ENCODE data around the gene RPL28. TPM values are rescaled to one million over a fixed set of nuclear protein-coding genes. Genes with fewer than 3 reads are reported as not detected.

The RPL28 gene
- total and polyA plus RNA-seq, 2 of the 4 experiments (the other 2 are of a cell fraction) = 386 to 1,693 TPM

DNA sequence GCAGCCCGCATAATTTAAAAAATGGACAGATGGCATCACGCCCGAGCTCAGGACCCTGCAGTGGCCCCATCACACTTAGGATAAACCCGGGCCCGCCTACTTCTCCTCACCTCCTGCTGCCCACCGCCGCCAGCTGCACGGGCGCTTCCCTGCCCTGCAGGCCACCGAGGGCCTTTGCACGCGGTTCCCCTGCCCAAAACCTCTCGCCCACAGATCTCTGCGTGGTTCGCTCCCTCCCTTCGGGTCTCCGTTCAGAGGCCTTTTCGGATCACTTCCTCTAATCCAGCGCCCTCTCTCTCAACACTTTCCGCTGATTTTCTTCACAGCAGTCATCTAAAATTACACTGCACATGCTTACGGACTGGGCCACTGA lies 55.6 kb downstream of the RPL28 start:
- no peak overlapping the region for H4K91ac ChIP-seq (ENCODE audit: insufficient read depth, low read depth, low read length)
- TF ChIP-seq MAFK (IDR thresholded peaks at IDR 0.05; ENCODE audit: low read depth, low read length) = no peak
- no peak for TF ChIP-seq RCOR1 (IDR thresholded peaks at IDR 0.05; ENCODE audit: insufficient replicate concordance, low read length)
- no peak for TF ChIP-seq RAD21 (IDR thresholded peaks at IDR 0.05; ENCODE audit: low read length)
- no peak for TF ChIP-seq NFE2L2 (IDR thresholded peaks at IDR 0.05; ENCODE audit: low read depth, low read length)
- TF ChIP-seq RFX5 (IDR thresholded peaks at IDR 0.05; ENCODE audit: low read depth, low read length) = no peak
- TF ChIP-seq BHLHE40 (IDR thresholded peaks at IDR 0.05; ENCODE audit: low read depth, low read length) = no peak
- TF ChIP-seq, protein P1, sequence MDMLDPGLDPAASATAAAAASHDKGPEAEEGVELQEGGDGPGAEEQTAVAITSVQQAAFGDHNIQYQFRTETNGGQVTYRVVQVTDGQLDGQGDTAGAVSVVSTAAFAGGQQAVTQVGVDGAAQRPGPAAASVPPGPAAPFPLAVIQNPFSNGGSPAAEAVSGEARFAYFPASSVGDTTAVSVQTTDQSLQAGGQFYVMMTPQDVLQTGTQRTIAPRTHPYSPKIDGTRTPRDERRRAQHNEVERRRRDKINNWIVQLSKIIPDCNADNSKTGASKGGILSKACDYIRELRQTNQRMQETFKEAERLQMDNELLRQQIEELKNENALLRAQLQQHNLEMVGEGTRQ (IDR thresholded peaks at IDR 0.05; ENCODE audit: low read depth, low read length) = no peak
- no peak for TF ChIP-seq CHD1 (IDR thresholded peaks at IDR 0.05; ENCODE audit: low read depth, low read length)
- no peak for TF ChIP-seq CTCF (conservative IDR thresholded peaks at IDR 0.05; ENCODE audit: low read depth, low read length)
- TF ChIP-seq CEBPB (IDR thresholded peaks at IDR 0.05; ENCODE audit: low read depth, low read length) = no peak
- TF ChIP-seq ELK1 (IDR thresholded peaks at IDR 0.05; ENCODE audit: borderline replicate concordance, low read depth, low read length) = no peak
- no peak for TF ChIP-seq MXI1 (IDR thresholded peaks at IDR 0.05; ENCODE audit: borderline replicate concordance, low read depth, low read length)
- TF ChIP-seq MAZ (IDR thresholded peaks at IDR 0.05; ENCODE audit: borderline replicate concordance, low read depth, low read length) = no peak
- TF ChIP-seq FOS (IDR thresholded peaks at IDR 0.05; ENCODE audit: low read depth, low read length) = no peak
- TF ChIP-seq SMC3 (IDR thresholded peaks at IDR 0.05; ENCODE audit: low read depth, low read length) = no peak
- no peak for TF ChIP-seq POLR2A (IDR thresholded peaks at IDR 0.05; ENCODE audit: low read depth, low read length)
- H3K23ac ChIP-seq (ENCODE audit: low read depth, low read length) = peak overlapping the region; percentile 51; the same call in 1 of the 2 replicates
- H4K5ac ChIP-seq (ENCODE audit: low read depth, low read length) = no peak overlapping the region
- no peak overlapping the region for H2BK120ac ChIP-seq (ENCODE audit: low read depth, low read length)
- H2BK5ac ChIP-seq (ENCODE audit: low read depth, low read length, poor library complexity, severe bottlenecking) = no peak overlapping the region
- H2AFZ ChIP-seq (replicated peaks; ENCODE audit: low read length, poor library complexity) = peak overlapping the region; percentile 26
- H4K8ac ChIP-seq (ENCODE audit: low read depth in 2 of 2, low read length in 2 of 2) = no peak overlapping the region
- POLR2A ChIA-PET (ENCODE audit: unreplicated experiment) = no interaction called here
- no peaks in the 10 kb centered on the region for H4K20me1 ChIP-seq (ENCODE audit: insufficient read depth, low read length)
- CTCF ChIA-PET = no interaction called here
- no peak overlapping the region for H3K4ac ChIP-seq (ENCODE audit: low read depth, low read length)
- in situ Hi-C loops (cut with MboI; ENCODE audit: low sequenced_read_pairs) (no loop called here), intact Hi-C loops (cut with micrococcal nuclease) (no loop called here), dilution Hi-C loops (cut with HindIII; ENCODE audit: low sequenced_read_pairs, unreplicated experiment) (no loop called here)
- DNase-seq (no peak), ATAC-seq (ENCODE audit: low read depth) (no peak)
- no peaks in the 10 kb centered on the region for H3K4me1 ChIP-seq (ENCODE audit: control insufficient read depth, insufficient read depth, low read length)
- no peaks in the 10 kb centered on the region for H3K36me3 ChIP-seq (ENCODE audit: control insufficient read depth, insufficient read depth, low read length)
- H2BK20ac ChIP-seq (ENCODE audit: low read depth, low read length) = no peak overlapping the region
- H3K79me1 ChIP-seq (ENCODE audit: low read depth in 1 of 2, low read length in 2 of 2) = no peaks in the 10 kb centered on the region
- no peak overlapping the region for H3K18ac ChIP-seq (ENCODE audit: low read depth, low read length)
- H2AK5ac ChIP-seq (ENCODE audit: low read depth, low read length) = no peak overlapping the region
- no peak overlapping the region for H3K14ac ChIP-seq (replicated peaks; ENCODE audit: low read depth, low read length)
- H2AK9ac ChIP-seq (replicated peaks; ENCODE audit: low read depth, low read length, poor library complexity) = no peak overlapping the region
- peaks cover 64% of the 10 kb centered on the region for H3K27me3 ChIP-seq (ENCODE audit: control insufficient read depth, insufficient read depth, low read length)
- BruUV-seq (replicated peaks) = no TSS peak
- 6% methylated on average over 17 of the region's 21 CpGs; no CpG with 5 or more reads in 1 of the 2 experiments for WGBS, 2 experiments (ENCODE audit: extremely low coverage in 2 of 2, insufficient read length in 1 of 2)
- no peak overlapping the region for H3K56ac ChIP-seq (ENCODE audit: extremely low read depth, insufficient read depth, low read length)
- H3K9me1 ChIP-seq (ENCODE audit: insufficient read depth, low read length) = no peaks in the 10 kb centered on the region; the same call in 1 of the 2 replicates
- H3K4me2 ChIP-seq (ENCODE audit: low read depth, low read length) = no peak overlapping the region
- H3K9me3 ChIP-seq (ENCODE audit: control insufficient read depth, insufficient read depth, low read length) = no peaks in the 10 kb centered on the region
- H3K4me3 ChIP-seq (ENCODE audit: insufficient read depth, low read depth, low read length) = no peak overlapping the region
- H3K9ac ChIP-seq (ENCODE audit: low read depth, low read length) = no peak overlapping the region
- H2BK15ac ChIP-seq (ENCODE audit: low read depth, low read length) = no peak overlapping the region
- no peak overlapping the region for H3K27ac ChIP-seq (ENCODE audit: insufficient read depth, low read length)

Measured in IMR-90 (cell line).